Cardiac septum (tissue), 1 donor: Measurements from ENCODE around the gene SLC25A14. TPM values are rescaled to one million over a fixed set of nuclear protein-coding genes. Genes with fewer than 3 reads are reported as not detected.

Source experiments
- total RNA-seq: library from RNA; stranded (reverse); fragmentation: NEBNext Ultra II Directional; extraction: Animal tissue kit (Norgen Biotek cat#: 25700); gene quantifications from one replicate; pipeline ENCODE4 v1.2.1, GENCODE V29; 2021
- donor health status: DM: no; HTN: no; CAD: no.

SLC25A14 gene
- total RNA-seq, 1 donor from 2014 or later = 6.0 TPM

Other genes with a start within 250 kb of the SLC25A14 start
- 3.7 TPM for gene ELF4, start 229.4 kb upstream of the SLC25A14 start, total RNA-seq
- gene AIFM1, start 174.1 kb upstream of the SLC25A14 start, total RNA-seq = 97.3 TPM
- gene RAB33A, start 168.0 kb upstream of the SLC25A14 start, total RNA-seq = 1.2 TPM
- gene ZNF280C, start 71.0 kb upstream of the SLC25A14 start, total RNA-seq = 2.3 TPM
- gene GPR119, start 45.8 kb downstream of the SLC25A14 start, total RNA-seq = not detected
- gene RBMX2, start 62.1 kb downstream of the SLC25A14 start, total RNA-seq = 13.3 TPM